Liver (tissue), 9 donors: ENCODE measurements around the gene CACNA1D. TPM values are rescaled to one million over a fixed set of nuclear protein-coding genes. Genes with fewer than 3 reads are reported as not detected.

Source experiments
- DNase-seq: peaks from one replicate; pipeline ENCODE4 v3.0.0-alpha.2; 2017; ENCODE audit warnings: low spot score
- H3K27ac ChIP-seq, 2 donors: one replicate each; pipeline ENCODE4 v1.7.0; 2013; ENCODE audit warnings: inconsistent platforms in 2 of 2, low read length in 2 of 2, control low read depth in 1 of 2, low read depth in 1 of 2, mild to moderate bottlenecking in 1 of 2
- H3K27me3 ChIP-seq, 4 donors: one replicate each; pipeline versions ENCODE4 v1.6.1 to v1.7.0; 2013; ENCODE audit warnings: low read length in 3 of 4, inconsistent platforms in 1 of 4, mild to moderate bottlenecking in 1 of 4, moderate library complexity in 1 of 4; ENCODE audit not compliant: control insufficient read depth in 4 of 4, insufficient read depth in 4 of 4
- H3K36me3 ChIP-seq, 4 donors: one replicate each; pipeline versions ENCODE4 v1.6.1 to v1.7.0; 2013; ENCODE audit warnings: low read length in 3 of 4, mild to moderate bottlenecking in 3 of 4, low read depth in 1 of 4, moderate library complexity in 1 of 4; ENCODE audit not compliant: control insufficient read depth in 4 of 4, insufficient read depth in 3 of 4
- H3K4me1 ChIP-seq, 4 donors: one replicate each; pipeline versions ENCODE4 v1.6.1 to v1.7.0; 2013; ENCODE audit warnings: low read length in 3 of 4, mild to moderate bottlenecking in 3 of 4, moderate library complexity in 1 of 4; ENCODE audit not compliant: control insufficient read depth in 4 of 4, insufficient read depth in 4 of 4
- H3K4me3 ChIP-seq, 3 donors: one replicate each; pipeline versions ENCODE4 v1.6.1 to v1.7.0; 2013; ENCODE audit warnings: low read length in 3 of 3, control low read depth in 1 of 3, low read depth in 1 of 3, mild to moderate bottlenecking in 1 of 3
- H3K9ac ChIP-seq, 2 donors: one replicate each; pipeline ENCODE4 v1.7.0; 2013; ENCODE audit warnings: low read length in 2 of 2, mild to moderate bottlenecking in 2 of 2, moderate library complexity in 2 of 2, control low read depth in 1 of 2, low read depth in 1 of 2
- H3K9me3 ChIP-seq, 4 donors: one replicate each; pipeline versions ENCODE4 v1.6.1 to v1.7.0; 2013; ENCODE audit warnings: low read length in 3 of 4; ENCODE audit not compliant: control insufficient read depth in 4 of 4
- EGR1 ChIP-seq, 2 donors: IDR thresholded peaks; 2 replicates each; pipeline ENCODE4 v1.6.1; 2016 to 2018; ENCODE audit warnings: antibody characterized with exemption in 2 of 2, low read depth in 2 of 2
- FOXA1 ChIP-seq: IDR thresholded peaks from 2 replicates; pipeline ENCODE4 v1.6.1; 2016; ENCODE audit warnings: antibody characterized with exemption
- FOXA2 ChIP-seq: IDR thresholded peaks from 2 replicates; pipeline ENCODE4 v1.6.1; 2016; ENCODE audit warnings: antibody characterized with exemption
- HNF4A ChIP-seq, 2 donors: conservative IDR thresholded peaks; 2 replicates each; pipeline ENCODE4 v1.6.1; 2016; ENCODE audit warnings: antibody characterized with exemption in 2 of 2, mild to moderate bottlenecking in 2 of 2
- HNF4G ChIP-seq: IDR thresholded peaks from 2 replicates; pipeline ENCODE4 v1.6.1; 2016; ENCODE audit warnings: antibody characterized with exemption
- NR2F2 ChIP-seq: IDR thresholded peaks from 2 replicates; pipeline ENCODE4 v1.6.1; 2016; ENCODE audit warnings: antibody characterized with exemption
- RAD21 ChIP-seq, 2 donors: IDR thresholded peaks; 2 replicates each; pipeline ENCODE4 v1.6.1; 2016; ENCODE audit warnings: antibody characterized with exemption in 2 of 2, mild to moderate bottlenecking in 2 of 2
- RXRA ChIP-seq, 2 donors: IDR thresholded peaks; 2 replicates each; pipeline ENCODE4 v1.6.1; 2017 to 2018; ENCODE audit warnings: antibody characterized with exemption in 2 of 2, mild to moderate bottlenecking in 1 of 2
- SP1 ChIP-seq: IDR thresholded peaks from 2 replicates; pipeline ENCODE4 v1.6.1; 2018; ENCODE audit warnings: antibody characterized with exemption, mild to moderate bottlenecking
- TAF1 ChIP-seq: conservative IDR thresholded peaks from 2 replicates; pipeline ENCODE4 v1.6.1; 2016; ENCODE audit warnings: antibody characterized with exemption, mild to moderate bottlenecking
- YY1 ChIP-seq: IDR thresholded peaks from 2 replicates; pipeline ENCODE4 v1.6.1; 2016; ENCODE audit warnings: antibody characterized with exemption, mild to moderate bottlenecking
- WGBS: extraction: QIAGEN DNeasy Blood & Tissue Kit; methylation state at CpG from one replicate; pipeline ENCODE4 v1.1.7; 2013; 5-methylcytosine and 5-hydroxymethylcytosine counted together
- polyA plus RNA-seq, 2 donors: library from polyadenylated mRNA; stranded (reverse) in 1 of 2; unstranded in 1 of 2; fragments of 200-250 nt in 1 of 2; fragments of >200 nt in 1 of 2; fragmentation: Nextera tagmentation in 1 of 2; extraction: Ambion mirVana in 1 of 2; gene quantifications; one replicate each; pipeline versions ENCODE4 v1.2.1 to v1.2.3, GENCODE V29; 2013 to 2015
- total RNA-seq, 2 donors: library from RNA; depleted of rRNA; stranded (reverse); fragments of >200 nt; gene quantifications; one replicate each; pipeline ENCODE4 v1.2.3, GENCODE V29; 2014
- TF ChIP-seq, protein P1 (sequence below): IDR thresholded peaks from 2 replicates; pipeline ENCODE4 v1.6.1; 2016; ENCODE audit warnings: antibody characterized with exemption, mild to moderate bottlenecking
- TF ChIP-seq, protein P2 (sequence below): IDR thresholded peaks from 2 replicates; pipeline ENCODE4 v1.6.1; 2016; ENCODE audit warnings: antibody characterized with exemption
- TF ChIP-seq, protein P3 (sequence below): fragments of 150-350 bp; IDR thresholded peaks from 2 replicates; pipeline ENCODE4 v1.5.1; 2017; ENCODE audit warnings: improper control_type of control experiment, low read depth, low read length; ENCODE audit not compliant: missing input control
- TF ChIP-seq, protein P4 (sequence below): IDR thresholded peaks from 2 replicates; pipeline ENCODE4 v1.6.1; 2016; ENCODE audit warnings: antibody characterized with exemption
- donor health status: healthy.
- donor health status: healthy.
- donor health status: healthy.
- donor health status: healthy.
- donor health status: healthy.

The CACNA1D gene
- total and polyA plus RNA-seq, 4 donors: 1.8 to 18.9 (median 3.4) TPM

DNA sequence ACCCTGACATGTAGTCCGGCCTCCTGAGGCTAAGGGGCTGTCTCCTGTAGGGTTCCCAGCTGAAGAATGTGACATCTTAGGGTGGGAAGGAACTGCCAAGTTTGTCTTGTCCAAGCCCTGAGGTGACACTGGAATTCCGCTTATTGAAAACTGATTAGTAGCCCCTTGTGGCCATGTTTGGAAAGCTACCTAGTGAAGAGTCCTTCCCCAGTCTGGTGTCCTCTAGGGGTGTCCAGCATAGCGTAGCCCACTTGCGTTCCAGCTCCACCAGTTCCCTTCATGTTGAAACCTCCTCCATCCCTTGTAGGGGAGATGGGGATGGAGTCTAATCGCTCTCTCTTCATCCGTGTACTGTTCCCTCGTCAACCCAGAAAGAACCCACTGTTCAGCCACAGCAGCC lies 272.3 kb downstream of the CACNA1D start:
- DNase-seq: no peak
- Histone ChIP-seq H3K9me3 (no peaks in the 10 kb centered on the region), H3K4me3 (no peak overlapping the region), H3K9ac (no peak overlapping the region), H3K36me3 (no peaks in the 10 kb centered on the region), H3K27me3 (no peaks in the 10 kb centered on the region), H3K27ac (no peak overlapping the region), H3K4me1 (no peaks in the 10 kb centered on the region)
- TF ChIP-seq YY1 (no peak), NR2F2 (no peak), RXRA (IDR thresholded peaks at IDR 0.05) (no peak), SP1 (no peak), HNF4G (no peak), HNF4A (conservative IDR thresholded peaks at IDR 0.05) (no peak), FOXA2 (no peak), EGR1 (IDR thresholded peaks at IDR 0.05; ENCODE audit: low read depth in 2 of 2) (no peak), TAF1 (no peak), FOXA1 (no peak), RAD21 (IDR thresholded peaks at IDR 0.05) (no peak)
- TF ChIP-seq, protein P1, sequence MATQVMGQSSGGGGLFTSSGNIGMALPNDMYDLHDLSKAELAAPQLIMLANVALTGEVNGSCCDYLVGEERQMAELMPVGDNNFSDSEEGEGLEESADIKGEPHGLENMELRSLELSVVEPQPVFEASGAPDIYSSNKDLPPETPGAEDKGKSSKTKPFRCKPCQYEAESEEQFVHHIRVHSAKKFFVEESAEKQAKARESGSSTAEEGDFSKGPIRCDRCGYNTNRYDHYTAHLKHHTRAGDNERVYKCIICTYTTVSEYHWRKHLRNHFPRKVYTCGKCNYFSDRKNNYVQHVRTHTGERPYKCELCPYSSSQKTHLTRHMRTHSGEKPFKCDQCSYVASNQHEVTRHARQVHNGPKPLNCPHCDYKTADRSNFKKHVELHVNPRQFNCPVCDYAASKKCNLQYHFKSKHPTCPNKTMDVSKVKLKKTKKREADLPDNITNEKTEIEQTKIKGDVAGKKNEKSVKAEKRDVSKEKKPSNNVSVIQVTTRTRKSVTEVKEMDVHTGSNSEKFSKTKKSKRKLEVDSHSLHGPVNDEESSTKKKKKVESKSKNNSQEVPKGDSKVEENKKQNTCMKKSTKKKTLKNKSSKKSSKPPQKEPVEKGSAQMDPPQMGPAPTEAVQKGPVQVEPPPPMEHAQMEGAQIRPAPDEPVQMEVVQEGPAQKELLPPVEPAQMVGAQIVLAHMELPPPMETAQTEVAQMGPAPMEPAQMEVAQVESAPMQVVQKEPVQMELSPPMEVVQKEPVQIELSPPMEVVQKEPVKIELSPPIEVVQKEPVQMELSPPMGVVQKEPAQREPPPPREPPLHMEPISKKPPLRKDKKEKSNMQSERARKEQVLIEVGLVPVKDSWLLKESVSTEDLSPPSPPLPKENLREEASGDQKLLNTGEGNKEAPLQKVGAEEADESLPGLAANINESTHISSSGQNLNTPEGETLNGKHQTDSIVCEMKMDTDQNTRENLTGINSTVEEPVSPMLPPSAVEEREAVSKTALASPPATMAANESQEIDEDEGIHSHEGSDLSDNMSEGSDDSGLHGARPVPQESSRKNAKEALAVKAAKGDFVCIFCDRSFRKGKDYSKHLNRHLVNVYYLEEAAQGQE: no peak
- TF ChIP-seq, protein P2, sequence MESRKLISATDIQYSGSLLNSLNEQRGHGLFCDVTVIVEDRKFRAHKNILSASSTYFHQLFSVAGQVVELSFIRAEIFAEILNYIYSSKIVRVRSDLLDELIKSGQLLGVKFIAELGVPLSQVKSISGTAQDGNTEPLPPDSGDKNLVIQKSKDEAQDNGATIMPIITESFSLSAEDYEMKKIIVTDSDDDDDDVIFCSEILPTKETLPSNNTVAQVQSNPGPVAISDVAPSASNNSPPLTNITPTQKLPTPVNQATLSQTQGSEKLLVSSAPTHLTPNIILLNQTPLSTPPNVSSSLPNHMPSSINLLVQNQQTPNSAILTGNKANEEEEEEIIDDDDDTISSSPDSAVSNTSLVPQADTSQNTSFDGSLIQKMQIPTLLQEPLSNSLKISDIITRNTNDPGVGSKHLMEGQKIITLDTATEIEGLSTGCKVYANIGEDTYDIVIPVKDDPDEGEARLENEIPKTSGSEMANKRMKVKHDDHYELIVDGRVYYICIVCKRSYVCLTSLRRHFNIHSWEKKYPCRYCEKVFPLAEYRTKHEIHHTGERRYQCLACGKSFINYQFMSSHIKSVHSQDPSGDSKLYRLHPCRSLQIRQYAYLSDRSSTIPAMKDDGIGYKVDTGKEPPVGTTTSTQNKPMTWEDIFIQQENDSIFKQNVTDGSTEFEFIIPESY: no peak
- TF ChIP-seq, protein P3, sequence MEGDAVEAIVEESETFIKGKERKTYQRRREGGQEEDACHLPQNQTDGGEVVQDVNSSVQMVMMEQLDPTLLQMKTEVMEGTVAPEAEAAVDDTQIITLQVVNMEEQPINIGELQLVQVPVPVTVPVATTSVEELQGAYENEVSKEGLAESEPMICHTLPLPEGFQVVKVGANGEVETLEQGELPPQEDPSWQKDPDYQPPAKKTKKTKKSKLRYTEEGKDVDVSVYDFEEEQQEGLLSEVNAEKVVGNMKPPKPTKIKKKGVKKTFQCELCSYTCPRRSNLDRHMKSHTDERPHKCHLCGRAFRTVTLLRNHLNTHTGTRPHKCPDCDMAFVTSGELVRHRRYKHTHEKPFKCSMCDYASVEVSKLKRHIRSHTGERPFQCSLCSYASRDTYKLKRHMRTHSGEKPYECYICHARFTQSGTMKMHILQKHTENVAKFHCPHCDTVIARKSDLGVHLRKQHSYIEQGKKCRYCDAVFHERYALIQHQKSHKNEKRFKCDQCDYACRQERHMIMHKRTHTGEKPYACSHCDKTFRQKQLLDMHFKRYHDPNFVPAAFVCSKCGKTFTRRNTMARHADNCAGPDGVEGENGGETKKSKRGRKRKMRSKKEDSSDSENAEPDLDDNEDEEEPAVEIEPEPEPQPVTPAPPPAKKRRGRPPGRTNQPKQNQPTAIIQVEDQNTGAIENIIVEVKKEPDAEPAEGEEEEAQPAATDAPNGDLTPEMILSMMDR: no peak
- TF ChIP-seq, protein P4, sequence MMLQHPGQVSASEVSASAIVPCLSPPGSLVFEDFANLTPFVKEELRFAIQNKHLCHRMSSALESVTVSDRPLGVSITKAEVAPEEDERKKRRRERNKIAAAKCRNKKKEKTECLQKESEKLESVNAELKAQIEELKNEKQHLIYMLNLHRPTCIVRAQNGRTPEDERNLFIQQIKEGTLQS: no peak
- WGBS: 97% methylated on average over 7 of the region's 7 CpGs
